ENCODE data around the gene RAC3.

The RAC3 gene

GRCh38 chr17:82031303-82031884 is at the start of gene RAC3:
Gene RAC3 (plus strand): TSS chr17:82031678. CDS start chr17:82031762, 84 bp downstream.
- no peak for DNase-seq

DNA sequence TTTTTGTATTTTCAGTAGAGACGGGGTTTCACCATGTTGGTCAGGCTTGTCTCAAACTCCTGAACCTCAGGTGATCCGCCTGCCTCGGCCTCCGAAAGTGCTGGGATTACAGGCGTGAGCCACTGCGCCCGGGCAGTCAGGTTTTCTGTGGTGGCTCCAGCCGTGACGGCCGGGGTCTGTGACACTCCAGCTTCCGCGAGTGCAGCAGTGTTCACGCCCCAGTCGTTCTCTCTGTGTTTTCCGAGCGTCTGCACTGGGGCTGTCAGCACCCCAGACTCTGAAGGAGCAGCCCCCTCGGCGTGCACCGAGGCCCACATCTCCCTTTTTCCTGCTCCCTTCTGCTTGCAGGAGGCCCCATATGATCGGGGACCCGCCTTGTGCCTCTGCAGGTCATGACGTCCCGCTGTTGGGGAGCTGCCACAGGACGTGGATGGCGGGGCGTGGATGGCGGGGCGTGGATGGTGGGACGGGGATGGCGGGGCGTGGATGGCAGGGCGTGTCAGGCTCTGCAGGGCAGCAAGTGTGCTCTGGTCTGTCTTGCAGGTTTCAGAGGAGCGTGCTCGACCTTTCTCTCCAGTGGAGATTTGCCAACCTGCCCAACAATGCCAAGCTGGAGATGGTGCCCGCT is 48.4 kb upstream of the RAC3 start:
- DNase-seq, result no peak

DNA sequence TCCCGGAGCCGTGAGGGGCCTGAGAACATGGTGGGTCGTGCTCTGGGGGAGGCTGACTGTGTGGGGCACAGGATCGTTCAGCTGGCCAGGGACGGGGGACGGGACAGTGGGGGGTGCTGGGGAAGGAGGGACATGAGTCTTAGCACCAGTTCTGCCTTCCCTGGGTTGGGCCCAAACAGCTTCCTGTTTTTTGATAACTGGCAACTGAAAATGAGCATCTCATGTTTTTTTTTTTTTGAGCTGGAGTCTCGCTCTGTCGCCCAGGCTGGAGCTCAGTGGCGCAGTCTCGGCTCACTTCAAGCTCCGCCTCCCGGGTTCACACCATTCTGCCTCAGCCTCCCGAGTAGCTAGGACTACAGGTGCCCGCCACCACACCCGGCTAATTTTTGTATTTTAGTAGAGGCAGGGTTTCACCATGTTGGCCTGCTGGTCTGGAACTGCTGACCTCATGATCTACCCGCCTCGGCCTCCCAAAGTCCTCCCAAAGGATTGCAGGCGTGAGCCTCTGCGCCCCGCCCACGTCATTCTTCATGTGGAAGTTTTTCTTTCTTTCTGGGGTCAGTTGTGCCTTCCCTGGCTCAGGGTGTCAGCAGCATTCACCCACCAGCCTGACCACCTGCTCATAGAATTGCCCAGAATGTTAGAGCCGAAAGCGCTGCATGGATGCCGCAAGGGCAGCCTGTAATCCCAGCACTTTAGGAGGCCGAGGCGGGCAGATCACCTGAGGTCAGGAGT is 47.7 kb upstream of the RAC3 start:
- no peak for DNase-seq

- DNase-seq, result no peak
Measured at GRCh38 chr17:81984773-81985410, 46.6 kb upstream of the RAC3 start.

DNA sequence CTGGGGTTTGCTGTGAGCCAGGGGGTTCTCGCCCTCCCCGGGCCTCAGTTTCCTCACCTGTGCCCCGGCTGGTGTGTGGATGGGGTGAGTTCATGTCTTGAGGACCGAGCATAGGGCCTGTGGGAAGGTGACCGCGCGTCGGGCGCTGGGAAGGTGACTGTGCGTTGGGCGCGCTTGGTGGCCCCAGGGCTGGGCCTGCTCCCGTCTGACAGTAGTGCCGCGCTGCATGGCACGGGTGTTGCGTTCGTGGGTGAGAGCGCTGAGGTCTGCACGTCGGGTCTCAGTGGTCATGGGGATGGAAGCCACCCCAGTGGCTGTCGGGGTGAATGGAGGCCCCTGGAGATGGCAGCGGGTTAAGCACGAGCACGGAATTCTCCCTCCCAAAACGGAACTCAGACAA is 44.9 kb upstream of the RAC3 start:
- DNase-seq, result no peak

DNA sequence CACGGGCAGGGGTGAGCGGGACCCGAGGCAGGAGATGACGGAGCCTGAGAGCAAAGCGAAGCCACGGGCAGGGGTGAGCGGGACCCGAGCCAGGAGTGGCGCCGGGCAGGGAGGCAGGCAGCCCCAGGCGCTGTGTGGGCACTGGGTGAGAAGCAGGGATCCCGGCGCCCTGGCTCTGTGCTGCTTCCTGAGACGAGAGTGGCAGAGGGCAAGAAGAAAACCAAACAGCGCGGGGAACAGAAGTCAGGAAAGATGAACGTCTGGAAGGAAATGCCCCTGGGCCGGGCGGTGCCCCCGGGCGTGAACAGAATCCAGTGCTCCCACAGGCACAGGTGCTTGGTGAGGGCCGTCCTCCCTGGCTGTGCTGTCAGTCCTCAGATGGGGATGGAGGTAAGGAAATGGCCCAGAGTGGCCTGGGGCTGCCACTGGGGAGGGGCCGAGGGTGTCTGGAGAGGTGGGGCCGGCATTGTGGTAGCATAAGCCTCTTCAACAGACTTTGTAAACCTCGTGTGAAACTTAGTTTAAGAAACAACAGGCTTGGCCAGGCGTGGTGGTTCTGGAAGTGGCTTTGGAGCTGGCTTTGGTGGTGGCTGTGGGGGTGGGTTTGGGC is 44.2 kb upstream of the RAC3 start:
- no peak for DNase-seq

DNA sequence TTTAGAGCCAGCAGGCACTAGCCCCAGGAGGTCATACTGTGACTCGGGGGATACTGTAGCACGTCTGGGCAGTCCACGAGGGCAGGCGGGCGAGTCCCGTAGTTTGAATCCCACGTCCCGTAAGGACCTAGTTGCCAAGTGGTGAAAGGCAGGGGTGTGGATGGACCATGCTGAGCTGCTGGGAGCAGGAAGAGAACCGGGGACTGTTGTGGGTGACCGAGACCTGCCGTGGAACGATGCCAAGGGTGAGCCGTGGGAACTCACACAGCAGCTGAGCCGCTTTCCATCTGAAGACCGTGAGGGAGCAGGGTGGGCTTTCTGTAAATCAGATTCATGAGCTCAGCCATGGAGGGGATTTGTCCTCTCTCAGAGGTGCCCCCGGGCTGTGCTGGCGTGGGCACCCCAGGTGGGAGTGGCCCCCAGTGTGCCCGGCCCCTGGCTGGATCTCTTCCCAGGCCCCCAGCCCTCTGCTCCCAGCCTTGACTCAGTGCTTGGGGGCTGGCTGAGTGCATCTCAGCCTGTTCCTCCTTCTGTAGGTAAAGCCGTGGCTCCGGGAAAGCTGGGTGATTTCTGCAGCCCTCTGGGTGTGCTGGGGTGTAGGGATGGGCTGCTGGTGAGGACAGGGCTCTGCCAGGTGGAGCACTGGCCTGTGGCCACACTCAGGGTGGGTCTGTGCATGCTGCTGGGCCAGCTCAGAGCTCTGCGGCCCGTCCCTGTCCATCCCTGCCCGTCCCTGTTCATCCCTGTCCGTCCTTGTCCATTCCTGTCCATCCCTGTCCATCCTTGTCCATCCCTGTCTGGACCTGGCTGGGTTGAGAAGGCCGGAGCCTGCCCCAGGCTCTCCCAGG is 40.4 kb upstream of the RAC3 start:
- no peak for DNase-seq

DNA sequence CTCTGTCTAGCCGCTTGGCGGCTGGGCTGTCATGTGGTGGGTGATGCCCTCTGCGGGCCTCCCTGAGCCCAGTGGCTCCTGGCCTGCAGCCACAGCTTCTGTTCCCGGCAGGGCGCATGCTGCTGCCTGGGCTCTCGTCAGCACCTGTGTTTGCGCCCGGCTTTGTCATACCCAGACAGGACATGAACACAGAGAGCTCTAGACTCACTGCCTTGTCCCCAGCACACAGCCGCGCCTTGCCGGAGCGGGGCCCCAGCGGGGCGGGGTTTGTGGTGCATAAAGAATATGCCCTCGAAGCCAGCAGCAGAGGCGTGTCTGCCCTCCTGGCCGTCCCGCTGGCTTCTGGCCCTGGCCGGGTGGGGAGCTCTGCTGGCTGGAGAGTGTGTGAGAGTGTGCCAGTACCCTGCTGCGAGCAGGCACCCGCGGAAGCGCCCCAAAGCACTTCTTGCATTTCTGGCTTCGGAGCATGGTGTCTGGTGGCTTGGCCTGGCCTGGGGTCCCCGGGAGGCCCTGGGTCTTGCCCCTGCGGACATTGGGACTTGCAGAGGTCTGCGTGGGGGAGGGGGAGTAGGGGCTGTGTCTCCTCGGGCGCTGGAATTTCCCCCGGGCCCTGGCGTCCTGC is 39.7 kb upstream of the RAC3 start:
- no peak for DNase-seq

- DNase-seq, result no peak
Measured at GRCh38 chr17:81992306-81993102, 39.0 kb upstream of the RAC3 start.

GRCh38 chr17:81993729-81994592 is 37.5 kb upstream of the RAC3 start:
- no peak for DNase-seq

DNA sequence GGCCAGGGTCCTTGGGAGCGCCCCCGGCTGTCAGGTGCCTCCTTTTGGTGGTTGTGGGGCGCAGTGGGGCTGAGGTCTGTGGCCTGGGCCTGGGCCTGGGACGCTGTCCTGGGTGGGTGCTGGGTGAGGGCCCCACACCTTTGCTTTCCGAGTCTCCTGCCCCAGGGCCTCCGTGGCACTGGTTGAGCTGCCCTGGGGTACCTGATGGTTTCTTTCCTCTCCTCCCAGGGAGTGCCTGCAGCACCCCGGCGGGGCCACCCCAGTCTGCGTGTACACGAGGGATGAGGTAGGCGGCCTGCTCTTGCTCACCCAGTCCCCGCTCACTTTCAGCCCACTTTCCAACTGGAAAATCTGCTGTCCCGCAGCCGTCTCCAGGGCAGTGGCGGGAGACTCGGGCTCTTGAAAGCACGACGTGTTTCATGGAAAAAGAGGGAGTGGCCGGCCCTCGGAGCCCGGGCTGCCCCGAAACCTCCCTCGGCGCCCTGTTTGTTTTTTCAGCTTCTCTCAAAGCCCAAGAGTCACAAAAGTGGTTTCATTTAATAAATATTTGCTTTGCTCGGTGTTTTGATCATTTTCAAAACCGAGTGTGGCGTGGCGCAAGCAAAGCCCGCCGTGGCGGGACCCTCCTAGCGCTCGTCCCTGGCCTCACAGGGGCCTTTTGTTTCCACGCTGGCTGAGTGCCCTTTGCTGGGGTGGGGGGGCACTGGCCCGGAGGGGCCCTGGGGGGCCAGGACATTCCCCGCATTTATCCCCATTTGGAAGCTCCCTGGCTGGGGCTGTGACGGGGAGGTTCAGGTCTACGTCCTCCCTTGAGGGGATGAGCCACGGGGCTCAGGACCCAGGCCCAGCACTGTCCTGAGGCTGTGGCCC is 36.6 kb upstream of the RAC3 start:
- no peak for DNase-seq

- no peak for DNase-seq
Measured at GRCh38 chr17:81995463-81996231, 35.8 kb upstream of the RAC3 start.

GRCh38 chr17:81996232-81996756 is 35.2 kb upstream of the RAC3 start:
- no peak for DNase-seq

- DNase-seq, result no peak
Measured at GRCh38 chr17:81996757-81997441, 34.6 kb upstream of the RAC3 start.

DNA sequence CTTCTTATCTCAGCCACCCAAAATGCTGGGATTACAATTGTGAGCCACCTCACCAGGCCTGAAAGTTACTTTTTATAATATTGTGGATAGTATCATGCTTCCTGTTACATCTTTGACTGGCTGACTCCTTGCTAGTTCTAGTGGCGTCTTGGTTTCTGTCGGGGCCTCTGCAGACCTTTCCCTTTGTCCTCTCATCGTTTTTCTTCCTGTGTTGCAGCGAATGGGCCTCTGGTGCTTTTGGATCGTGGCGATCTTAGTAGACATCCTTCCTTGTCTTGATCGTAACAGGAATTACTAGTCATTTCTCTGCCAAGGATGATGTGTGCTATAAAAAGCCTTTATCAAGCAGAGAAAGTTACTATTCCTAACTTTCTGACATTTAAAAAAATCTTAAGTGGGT is 33.3 kb upstream of the RAC3 start:
- DNase-seq, result no peak

- no peak for DNase-seq
Measured at GRCh38 chr17:81998691-81999438, 32.6 kb upstream of the RAC3 start.

- DNase-seq, result no peak
Measured at GRCh38 chr17:81999587-81999975, 31.9 kb upstream of the RAC3 start.
